ENCODE measurements around the gene FGF3. TPM values are rescaled to one million over a fixed set of nuclear protein-coding genes. Genes with fewer than 3 reads are reported as not detected.

FGF3 gene
- total and polyA plus RNA-seq, 4 experiments from 2014 or later = not detected

GRCh38 chr11:69864686-69865661 lies 45.8 kb upstream of the FGF3 start:
- H3K36me3 Mint-ChIP-seq = no peaks in the 10 kb centered on the region
- H3K4me1 Mint-ChIP-seq = no peaks in the 10 kb centered on the region
- no peak for DNase-seq
- H3K4me3 Mint-ChIP-seq = no peak overlapping the region
- no peaks in the 10 kb centered on the region for H3K9me3 Mint-ChIP-seq
- Histone ChIP-seq H3K4me3 (ENCODE audit: low read length in 2 of 2) (no peak overlapping the region), H3K27me3 (ENCODE audit: insufficient read depth, low read length) (peaks cover 5% of the 10 kb centered on the region), H3K9me3 (ENCODE audit: control insufficient read depth in 1 of 2, low read length in 2 of 2) (no peaks in the 10 kb centered on the region), H3K4me1 (ENCODE audit: insufficient read depth, low read length) (no peaks in the 10 kb centered on the region), H3K36me3 (ENCODE audit: insufficient read depth, low read length) (no peaks in the 10 kb centered on the region), H3K27ac (ENCODE audit: low read depth, low read length) (no peak overlapping the region)
- intact Hi-C loops (cut with micrococcal nuclease) = no loop called here
- ChIA-PET POLR2A (ENCODE audit: partially characterized antibody) (no interaction called here), CTCF (ENCODE audit: partially characterized antibody) (interaction anchor here (1.2 kb wide), 1 partner anchor 24 kb away, joined by 3 read pairs; no protein-coding TSS in a partner anchor)
- H3K27ac Mint-ChIP-seq = no peak overlapping the region
- H3K27me3 Mint-ChIP-seq = peaks cover 18 to 36% of the 10 kb centered on the region in 2 donors

GRCh38 chr11:69863544-69864200 lies 44.5 kb upstream of the FGF3 start:
- no peak for DNase-seq
- no peaks in the 10 kb centered on the region for H3K4me1 ChIP-seq (ENCODE audit: insufficient read depth, low read length)
- POLR2A ChIA-PET (ENCODE audit: partially characterized antibody) = no interaction called here
- H3K9me3 Mint-ChIP-seq = no peaks in the 10 kb centered on the region
- H3K27me3 Mint-ChIP-seq = peaks cover 23 to 38% of the 10 kb centered on the region in 2 donors
- H3K27ac Mint-ChIP-seq = no peak overlapping the region
- H3K27ac ChIP-seq (ENCODE audit: low read depth, low read length) = no peak overlapping the region
- H3K36me3 Mint-ChIP-seq = no peaks in the 10 kb centered on the region
- H3K36me3 ChIP-seq (ENCODE audit: insufficient read depth, low read length) = no peaks in the 10 kb centered on the region
- no peaks in the 10 kb centered on the region for H3K4me1 Mint-ChIP-seq
- H3K4me3 ChIP-seq (ENCODE audit: low read length in 2 of 2) = no peak overlapping the region
- CTCF ChIA-PET (ENCODE audit: partially characterized antibody) = no interaction called here
- no peak overlapping the region for H3K4me3 Mint-ChIP-seq
- intact Hi-C loops (cut with micrococcal nuclease) = no loop called here
- peaks cover 5% of the 10 kb centered on the region for H3K27me3 ChIP-seq (ENCODE audit: insufficient read depth, low read length)
- no peaks in the 10 kb centered on the region for H3K9me3 ChIP-seq (ENCODE audit: control insufficient read depth in 1 of 2, low read length in 2 of 2)

- no peaks in the 10 kb centered on the region for H3K4me1 Mint-ChIP-seq
- CTCF ChIA-PET (ENCODE audit: partially characterized antibody) = no interaction called here
- no peak for DNase-seq
- POLR2A ChIA-PET (ENCODE audit: partially characterized antibody) = no interaction called here
- no peak overlapping the region for H3K4me3 Mint-ChIP-seq
- no peaks in the 10 kb centered on the region for H3K4me1 ChIP-seq (ENCODE audit: insufficient read depth, low read length)
- no peaks in the 10 kb centered on the region for H3K36me3 ChIP-seq (ENCODE audit: insufficient read depth, low read length)
- no peak overlapping the region for H3K27ac Mint-ChIP-seq
- no peaks in the 10 kb centered on the region for H3K36me3 Mint-ChIP-seq
- no peak overlapping the region for H3K27ac ChIP-seq (ENCODE audit: low read depth, low read length)
- H3K27me3 ChIP-seq (ENCODE audit: insufficient read depth, low read length) = peaks cover 5% of the 10 kb centered on the region
- H3K9me3 ChIP-seq (ENCODE audit: control insufficient read depth in 1 of 2, low read length in 2 of 2) = no peaks in the 10 kb centered on the region
- intact Hi-C loops (cut with micrococcal nuclease) = no loop called here
- H3K4me3 ChIP-seq (ENCODE audit: low read length in 2 of 2) = no peak overlapping the region
- H3K9me3 Mint-ChIP-seq = no peaks in the 10 kb centered on the region
- peaks cover 23 to 38% of the 10 kb centered on the region in 2 donors for H3K27me3 Mint-ChIP-seq
These were observed 43.8 kb upstream of the FGF3 start for GRCh38 chr11:69862797-69863543.

GRCh38 chr11:69862331-69862771 lies 43.1 kb upstream of the FGF3 start:
- no peak overlapping the region for H3K4me3 Mint-ChIP-seq
- no peaks in the 10 kb centered on the region for H3K4me1 Mint-ChIP-seq
- Histone ChIP-seq H3K4me3 (ENCODE audit: low read length in 2 of 2) (no peak overlapping the region), H3K36me3 (ENCODE audit: insufficient read depth, low read length) (no peaks in the 10 kb centered on the region), H3K27me3 (ENCODE audit: insufficient read depth, low read length) (peaks cover 5% of the 10 kb centered on the region), H3K9me3 (ENCODE audit: control insufficient read depth in 1 of 2, low read length in 2 of 2) (no peaks in the 10 kb centered on the region), H3K27ac (ENCODE audit: low read depth, low read length) (no peak overlapping the region), H3K4me1 (ENCODE audit: insufficient read depth, low read length) (no peaks in the 10 kb centered on the region)
- no peaks in the 10 kb centered on the region for H3K9me3 Mint-ChIP-seq
- no peak overlapping the region for H3K27ac Mint-ChIP-seq
- ChIA-PET POLR2A (ENCODE audit: partially characterized antibody) (no interaction called here), CTCF (ENCODE audit: partially characterized antibody) (no interaction called here)
- intact Hi-C loops (cut with micrococcal nuclease) = no loop called here
- H3K27me3 Mint-ChIP-seq = peaks cover 25 to 39% of the 10 kb centered on the region in 2 donors
- H3K36me3 Mint-ChIP-seq = no peaks in the 10 kb centered on the region
- no peak for DNase-seq

- POLR2A ChIA-PET (ENCODE audit: partially characterized antibody) = no interaction called here
- Histone ChIP-seq H3K4me1 (ENCODE audit: insufficient read depth, low read length) (no peaks in the 10 kb centered on the region), H3K27ac (ENCODE audit: low read depth, low read length) (no peak overlapping the region), H3K27me3 (ENCODE audit: insufficient read depth, low read length) (peaks cover 5% of the 10 kb centered on the region), H3K36me3 (ENCODE audit: insufficient read depth, low read length) (no peaks in the 10 kb centered on the region), H3K4me3 (ENCODE audit: low read length in 2 of 2) (no peak overlapping the region), H3K9me3 (ENCODE audit: control insufficient read depth in 1 of 2, low read length in 2 of 2) (no peaks in the 10 kb centered on the region)
- CTCF ChIA-PET (ENCODE audit: partially characterized antibody) = no interaction called here
- intact Hi-C loops (cut with micrococcal nuclease) = no loop called here
- Mint-ChIP-seq H3K9me3 (no peaks in the 10 kb centered on the region), H3K27ac (no peak overlapping the region), H3K36me3 (no peaks in the 10 kb centered on the region), H3K27me3 (peaks cover 28 to 39% of the 10 kb centered on the region in 2 donors), H3K4me1 (no peaks in the 10 kb centered on the region), H3K4me3 (no peak overlapping the region)
- no peak for DNase-seq
These were observed 42.7 kb upstream of the FGF3 start for GRCh38 chr11:69861901-69862300.

GRCh38 chr11:69860796-69861445 lies 41.7 kb upstream of the FGF3 start:
- no peak for DNase-seq
- POLR2A ChIA-PET (ENCODE audit: partially characterized antibody) = no interaction called here
- H3K27me3 Mint-ChIP-seq = peaks cover 30 to 32% of the 10 kb centered on the region in 2 donors
- intact Hi-C loops (cut with micrococcal nuclease) = no loop called here
- H3K36me3 ChIP-seq (ENCODE audit: insufficient read depth, low read length) = no peaks in the 10 kb centered on the region
- no peaks in the 10 kb centered on the region for H3K4me1 Mint-ChIP-seq
- no peak overlapping the region for H3K4me3 Mint-ChIP-seq
- no peaks in the 10 kb centered on the region for H3K4me1 ChIP-seq (ENCODE audit: insufficient read depth, low read length)
- H3K27ac Mint-ChIP-seq = no peak overlapping the region
- peaks cover 5% of the 10 kb centered on the region for H3K27me3 ChIP-seq (ENCODE audit: insufficient read depth, low read length)
- no peaks in the 10 kb centered on the region for H3K9me3 Mint-ChIP-seq
- H3K27ac ChIP-seq (ENCODE audit: low read depth, low read length) = no peak overlapping the region
- no peaks in the 10 kb centered on the region for H3K36me3 Mint-ChIP-seq
- no peaks in the 10 kb centered on the region for H3K9me3 ChIP-seq (ENCODE audit: control insufficient read depth in 1 of 2, low read length in 2 of 2)
- CTCF ChIA-PET (ENCODE audit: partially characterized antibody) = no interaction called here
- H3K4me3 ChIP-seq (ENCODE audit: low read length in 2 of 2) = no peak overlapping the region

- Mint-ChIP-seq H3K4me3 (no peak overlapping the region), H3K36me3 (no peaks in the 10 kb centered on the region), H3K27ac (no peak overlapping the region), H3K4me1 (no peaks in the 10 kb centered on the region), H3K27me3 (peaks cover 25 to 34% of the 10 kb centered on the region in 2 donors), H3K9me3 (no peaks in the 10 kb centered on the region)
- Histone ChIP-seq H3K4me3 (ENCODE audit: low read length in 2 of 2) (no peak overlapping the region), H3K4me1 (ENCODE audit: insufficient read depth, low read length) (no peaks in the 10 kb centered on the region), H3K36me3 (ENCODE audit: insufficient read depth, low read length) (no peaks in the 10 kb centered on the region), H3K27me3 (ENCODE audit: insufficient read depth, low read length) (peaks cover 5% of the 10 kb centered on the region), H3K27ac (ENCODE audit: low read depth, low read length) (no peak overlapping the region), H3K9me3 (ENCODE audit: control insufficient read depth in 1 of 2, low read length in 2 of 2) (no peaks in the 10 kb centered on the region)
- intact Hi-C loops (cut with micrococcal nuclease) = no loop called here
- ChIA-PET POLR2A (ENCODE audit: partially characterized antibody) (no interaction called here), CTCF (ENCODE audit: partially characterized antibody) (no interaction called here)
- no peak for DNase-seq
These were observed 41.0 kb upstream of the FGF3 start for GRCh38 chr11:69860244-69860643.

Measured in CD4-positive, alpha-beta memory T cell (primary cell).